GM19239 (cell line): ENCODE results near the gene RPL10.
A peak's percentile ranks its signal among the peaks of the same experiment; 100 is the strongest.
"Not testable (repeated sequence)": the region's sequence is repeated elsewhere in the genome, so short reads cannot be mapped to it uniquely, and the experiment has no call there.

Experiments used
- DNase-seq: peaks from one replicate; pipeline ENCODE4 v3.0.0; 2011; ENCODE audit warnings: low spot score; ENCODE audit not compliant: insufficient read length
- FAIRE-seq: peaks from 2 replicates; lab custom pipeline; 2011; peaks lifted over from hg19 to GRCh38; lab: Jason Lieb, UNC

RPL10 gene

DNA sequence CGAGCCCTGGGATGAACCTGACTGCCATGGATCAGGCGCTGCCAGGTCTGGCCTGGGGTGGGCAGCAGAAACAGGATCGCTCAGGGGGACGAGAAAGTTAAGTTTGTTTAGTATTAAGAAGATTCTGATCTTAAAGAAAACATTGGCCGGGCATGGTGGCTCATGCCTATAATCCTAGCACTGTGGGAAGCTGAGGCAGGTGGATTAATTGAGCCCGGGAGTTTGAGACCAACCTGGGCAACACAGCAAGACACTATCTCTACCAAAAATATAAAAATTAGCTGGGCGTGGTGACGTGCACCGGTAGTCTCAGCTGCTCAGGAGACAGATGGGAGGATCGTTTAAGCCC lies 23.0 kb upstream of the RPL10 start:
- DNase-seq (no peak), FAIRE-seq (no peak)

- FAIRE-seq (no peak), DNase-seq (no peak)
Observed at GRCh38 chrX:154376774-154377173, 21.4 kb upstream of the RPL10 start.

DNA sequence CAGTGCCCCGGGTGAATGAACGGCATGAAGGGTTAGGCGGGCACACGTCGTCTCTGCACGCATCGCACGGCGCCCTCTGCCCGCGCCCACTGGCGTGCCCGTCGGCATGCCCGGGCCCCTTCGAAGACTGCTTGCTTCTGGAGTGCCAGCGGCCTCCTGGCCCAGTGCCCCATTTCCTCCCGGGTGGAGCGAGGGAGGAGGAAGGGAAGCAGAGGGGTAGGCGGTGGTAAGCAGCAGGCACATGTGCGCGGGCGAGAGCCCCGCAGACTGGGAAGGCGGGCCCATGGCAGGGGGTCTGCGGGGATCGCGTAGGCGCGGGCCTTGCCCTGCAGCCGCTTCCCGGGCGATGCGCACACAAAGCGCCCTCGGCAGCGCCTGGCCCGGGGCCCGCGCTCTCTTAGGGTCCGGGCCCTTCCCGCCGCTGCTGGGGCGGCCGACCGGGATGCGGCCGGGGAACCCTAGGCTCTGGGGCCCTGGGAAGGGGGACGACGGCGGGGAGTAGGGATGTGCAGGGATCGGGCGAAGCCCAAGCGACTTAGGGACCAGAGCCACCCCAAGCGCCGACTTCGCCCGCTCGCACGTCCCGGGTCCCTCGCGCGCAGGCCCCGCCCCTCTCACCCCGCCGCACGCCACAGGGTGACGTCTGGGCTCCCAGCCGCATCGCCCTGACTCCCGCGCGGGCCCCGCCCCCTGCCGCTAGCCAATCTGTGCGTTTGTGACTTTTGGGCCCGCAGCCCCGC lies 19.9 kb upstream of the RPL10 start:
- no peak for DNase-seq
- FAIRE-seq, result no peak

- peak; percentile 99 for FAIRE-seq
Observed at GRCh38 chrX:154378799-154379568, 19.2 kb upstream of the RPL10 start, which contains the start of gene EMD. TSS of gene EMD (plus strand) at chrX:154379295. CDS start at chrX:154379485, 190 bp downstream.

DNA sequence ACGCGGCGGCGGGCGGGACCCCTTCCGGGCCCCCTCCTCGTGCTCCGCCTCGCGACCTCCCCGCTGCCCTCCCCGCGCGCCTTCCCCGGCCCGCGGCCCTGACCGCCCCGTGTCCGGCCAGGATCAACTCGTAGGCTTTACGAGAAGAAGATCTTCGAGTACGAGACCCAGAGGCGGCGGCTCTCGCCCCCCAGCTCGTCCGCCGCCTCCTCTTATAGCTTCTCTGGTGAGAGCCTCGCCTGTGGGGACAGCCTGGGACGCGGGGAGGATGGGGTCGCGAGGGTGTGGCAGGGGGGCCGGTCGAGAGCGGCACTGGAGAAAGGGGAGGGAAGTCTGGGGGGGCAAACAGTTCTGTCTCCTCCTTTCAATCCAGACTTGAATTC lies 18.6 kb upstream of the RPL10 start:
- no peak for FAIRE-seq
- DNase-seq, result no peak

More at GRCh38 chrX:154378799-154379568, 19.2 kb upstream of the RPL10 start, which contains the start of gene EMD:
- DNase-seq, result no peak

DNA sequence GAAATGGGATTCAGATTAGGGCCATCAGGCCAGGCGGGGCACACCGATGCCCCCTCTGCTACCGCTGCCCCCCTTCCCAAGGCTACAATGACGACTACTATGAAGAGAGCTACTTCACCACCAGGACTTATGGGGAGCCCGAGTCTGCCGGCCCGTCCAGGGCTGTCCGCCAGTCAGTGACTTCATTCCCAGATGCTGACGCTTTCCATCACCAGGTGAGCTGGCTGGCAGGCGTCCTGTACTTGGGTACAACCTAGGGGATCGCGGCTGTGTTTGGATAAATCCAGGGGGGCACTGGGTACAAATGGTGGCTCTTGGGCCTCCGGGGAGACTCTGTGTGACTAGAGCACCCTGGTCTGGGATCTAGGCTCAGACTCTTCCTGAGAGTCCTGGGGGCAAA lies 18.0 kb upstream of the RPL10 start:
- no peak for FAIRE-seq
- no peak for DNase-seq

GRCh38 chrX:154380787-154381186 lies 17.4 kb upstream of the RPL10 start:
- DNase-seq (no peak), FAIRE-seq (no peak)

DNA sequence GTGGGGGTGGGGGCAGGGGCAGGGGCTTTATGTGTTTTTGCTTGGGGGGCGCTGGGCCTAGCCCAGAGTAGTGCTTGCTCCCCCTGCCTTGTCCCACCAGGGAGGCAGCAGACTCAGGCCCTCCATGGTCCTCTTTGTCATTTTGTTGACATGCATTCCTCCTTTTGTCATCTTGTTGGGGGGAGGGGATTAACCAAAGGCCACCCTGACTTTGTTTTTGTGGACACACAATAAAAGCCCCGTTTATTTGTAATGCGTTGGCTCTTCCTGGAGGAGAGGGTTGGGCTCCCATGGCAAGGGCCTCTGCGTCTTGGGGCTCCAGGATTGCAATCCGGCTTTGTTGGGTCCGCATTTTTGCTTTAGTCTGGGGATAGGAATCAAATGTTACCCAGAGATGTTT lies 16.9 kb upstream of the RPL10 start:
- DNase-seq (no peak), FAIRE-seq (no peak)

GRCh38 chrX:154382483-154383069 lies 15.6 kb upstream of the RPL10 start:
- FAIRE-seq (no peak), DNase-seq (no peak)

DNA sequence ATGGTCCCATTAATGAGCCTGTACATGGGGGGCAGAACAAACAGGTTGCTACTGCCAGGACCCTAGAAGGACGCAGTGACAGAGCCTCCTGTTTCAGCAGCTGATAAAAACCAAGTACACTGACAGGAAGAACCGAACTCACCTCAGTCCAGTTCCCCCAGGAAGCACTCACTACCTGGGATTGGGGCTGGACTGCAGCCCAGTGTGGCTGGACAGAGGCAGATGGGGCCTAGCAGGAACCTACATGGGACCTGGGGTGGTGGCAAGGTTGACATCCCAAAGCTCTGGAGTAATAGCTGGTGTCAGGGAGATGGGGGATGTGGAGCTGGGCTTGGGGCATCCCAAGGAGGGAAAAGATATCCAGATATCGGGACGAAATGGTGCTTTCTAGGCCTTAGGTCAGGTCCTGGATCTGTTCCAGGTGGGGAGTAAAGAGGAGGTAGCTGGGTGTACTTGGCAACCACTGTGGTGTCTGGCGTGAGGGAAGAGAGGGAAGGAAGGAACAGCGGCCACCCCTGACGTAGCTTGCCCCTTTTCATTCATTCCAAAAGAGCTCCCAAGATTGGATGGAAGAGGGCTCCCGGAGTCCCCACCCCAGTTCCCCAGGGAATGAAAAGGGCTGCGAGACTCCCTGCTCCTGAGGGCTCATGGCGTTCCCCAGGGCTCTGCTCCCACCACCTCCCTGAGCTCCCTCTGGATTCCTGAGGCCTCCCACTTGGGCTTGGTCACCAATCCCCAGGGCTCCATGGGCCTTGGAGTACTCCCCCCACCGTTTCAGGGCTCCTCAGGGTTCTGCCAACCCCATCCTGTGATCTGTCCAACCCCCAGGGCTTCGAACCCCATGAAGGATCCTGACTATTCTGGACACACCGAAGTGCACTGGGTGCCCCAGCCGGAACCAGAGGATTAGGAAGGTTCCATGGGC lies 14.6 kb upstream of the RPL10 start:
- FAIRE-seq, result no peak
- DNase-seq, result no peak

- FAIRE-seq (peak; percentile 64), DNase-seq (no peak)
Observed at GRCh38 chrX:154384284-154384892, 13.8 kb upstream of the RPL10 start.

DNA sequence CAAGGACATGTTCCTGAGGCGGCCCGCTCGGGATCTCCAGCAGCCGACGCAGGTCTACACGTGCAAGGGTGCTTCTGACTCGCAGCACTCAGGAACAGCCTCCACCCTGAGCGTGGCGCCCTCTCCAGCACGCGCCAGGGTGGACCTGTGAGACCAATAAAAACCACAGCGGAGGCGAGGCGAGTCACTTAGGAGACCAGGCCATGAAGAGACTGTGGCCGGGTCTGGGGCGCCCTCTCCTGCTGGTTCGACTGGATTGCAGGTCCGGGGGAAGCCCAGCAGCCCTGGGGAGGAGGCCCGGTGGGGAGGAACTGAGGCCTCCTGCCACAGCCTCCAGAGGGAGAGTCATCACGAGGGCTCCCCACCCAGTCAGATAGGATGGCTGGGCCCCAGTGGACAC lies 10.1 kb upstream of the RPL10 start:
- FAIRE-seq, result peak; percentile 98
- DNase-seq, result not testable (repeated sequence)

DNA sequence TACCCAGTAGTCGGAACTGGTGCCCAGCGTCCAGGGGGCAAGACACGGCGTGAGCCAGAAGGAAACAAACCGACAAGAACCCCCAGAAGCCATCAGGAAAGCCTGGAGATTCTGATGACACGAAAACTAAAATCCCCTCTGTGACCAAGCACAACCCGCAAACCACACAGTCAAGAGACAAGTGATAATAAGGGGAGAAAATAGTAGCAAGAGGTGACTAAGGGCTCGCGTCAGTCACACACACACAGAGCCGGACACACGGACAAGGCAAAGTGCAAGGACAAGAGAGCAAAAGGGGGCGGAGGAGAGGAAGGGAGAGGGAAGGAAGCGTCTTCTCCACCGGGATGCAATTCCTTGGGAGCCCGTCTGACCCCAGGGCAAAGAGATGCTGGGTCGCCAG lies 9.5 kb upstream of the RPL10 start:
- DNase-seq, FAIRE-seq: not testable (repeated sequence)

- FAIRE-seq, result peak; percentile 95
- DNase-seq, result not testable (repeated sequence)
Observed at GRCh38 chrX:154389812-154390747, 8.1 kb upstream of the RPL10 start.

DNA sequence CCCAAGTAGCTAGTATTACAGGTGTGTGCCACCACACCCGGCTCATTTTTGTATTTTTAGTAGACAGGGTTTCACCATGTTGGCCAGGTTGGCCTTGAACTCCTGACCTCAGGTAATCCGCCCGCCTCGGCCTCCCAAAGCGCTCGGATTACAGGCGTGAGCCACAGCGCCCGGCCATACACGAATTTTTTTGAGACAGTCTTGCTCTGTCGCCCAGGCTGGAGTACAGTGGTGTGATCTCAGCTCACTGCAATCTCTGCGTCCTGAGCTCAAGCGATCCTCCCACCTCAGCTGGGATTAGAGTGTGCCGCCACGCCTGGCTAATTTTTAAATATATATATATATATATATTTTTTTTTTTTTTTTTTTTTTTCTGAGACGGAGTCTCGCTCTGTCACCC lies 1.8 kb upstream of the RPL10 start:
- not testable (repeated sequence) for DNase-seq, FAIRE-seq

GRCh38 chrX:154396973-154397887 lies 947 bp upstream of the RPL10 start:
- DNase-seq (no peak), FAIRE-seq (peak; percentile 82)

GRCh38 chrX:154398668-154399526 lies 720 bp downstream of the RPL10 start:
- FAIRE-seq (no peak), DNase-seq (no peak)
